GM18508 (cell line): ENCODE data around the gene SFXN5.
"Not testable (repeated sequence)": the region's sequence is repeated elsewhere in the genome, so short reads cannot be mapped to it uniquely, and the experiment has no call there.

Source experiments
- ATAC-seq: cut with Tn5 transposase; IDR thresholded peaks from one replicate; pipeline ENCODE4 v1.9.1; 2021; ENCODE audit warnings: moderate number of reproducible peaks; ENCODE audit not compliant: insufficient read depth, unreplicated experiment

Gene SFXN5

GRCh38 chr2:72915907-72916742, 155.4 kb downstream of the SFXN5 start:
- ATAC-seq, result peak; percentile 39

- ATAC-seq, result no peak
Observed at GRCh38 chr2:72915320-72915906, 156.1 kb downstream of the SFXN5 start.

GRCh38 chr2:72914589-72915319, 156.8 kb downstream of the SFXN5 start:
- ATAC-seq, result no peak

- no peak for ATAC-seq
Observed at GRCh38 chr2:72914206-72914559, 157.3 kb downstream of the SFXN5 start.

GRCh38 chr2:72913486-72914205, 157.9 kb downstream of the SFXN5 start:
- no peak for ATAC-seq

GRCh38 chr2:72911256-72911655, 160.3 kb downstream of the SFXN5 start:
- ATAC-seq, result no peak

- no peak for ATAC-seq
Observed at GRCh38 chr2:72908741-72909140, 162.8 kb downstream of the SFXN5 start.

GRCh38 chr2:72907369-72907768, 164.1 kb downstream of the SFXN5 start:
- ATAC-seq, result not testable (repeated sequence)

- ATAC-seq, result no peak
Observed at GRCh38 chr2:72901426-72901825, 170.1 kb downstream of the SFXN5 start.

GRCh38 chr2:72900191-72900825, 171.2 kb downstream of the SFXN5 start:
- ATAC-seq, result no peak

GRCh38 chr2:72898585-72898906, 173.0 kb downstream of the SFXN5 start:
- ATAC-seq, result no peak

GRCh38 chr2:72897785-72898584, 173.5 kb downstream of the SFXN5 start:
- ATAC-seq, result no peak

- no peak for ATAC-seq
Observed at GRCh38 chr2:72896446-72896845, 175.1 kb downstream of the SFXN5 start.

- ATAC-seq, result no peak
Observed at GRCh38 chr2:72895759-72896281, 175.7 kb downstream of the SFXN5 start.

- ATAC-seq, result no peak
Observed at GRCh38 chr2:72895154-72895553, 176.4 kb downstream of the SFXN5 start.

GRCh38 chr2:72894514-72894913, 177.0 kb downstream of the SFXN5 start:
- no peak for ATAC-seq

- ATAC-seq, result no peak
Observed at GRCh38 chr2:72893594-72894319, 177.8 kb downstream of the SFXN5 start.

GRCh38 chr2:72892506-72893173, 178.9 kb downstream of the SFXN5 start:
- peak; percentile 32 for ATAC-seq
